GM21717 (cell line): ENCODE data around the gene NAIF1.

Experiments
- ATAC-seq: cut with Tn5 transposase; IDR thresholded peaks from one replicate; pipeline ENCODE4 v1.9.1; 2021; ENCODE audit warnings: mild to moderate bottlenecking, moderate library complexity; ENCODE audit not compliant: unreplicated experiment

Gene NAIF1

GRCh38 chr9:128102861-128103588 is 35.9 kb upstream of the NAIF1 start:
- no peak for ATAC-seq

- no peak for ATAC-seq
These were observed 35.1 kb upstream of the NAIF1 start for GRCh38 chr9:128102196-128102595.

- ATAC-seq = no peak
These were observed 34.6 kb upstream of the NAIF1 start for GRCh38 chr9:128101690-128102089.

- no peak for ATAC-seq
These were observed 34.1 kb upstream of the NAIF1 start for GRCh38 chr9:128101231-128101661.

GRCh38 chr9:128100581-128100980 is 33.5 kb upstream of the NAIF1 start:
- ATAC-seq = no peak

- ATAC-seq = no peak
These were observed 32.9 kb upstream of the NAIF1 start for GRCh38 chr9:128099932-128100491.

GRCh38 chr9:128099231-128099931 is 32.3 kb upstream of the NAIF1 start:
- ATAC-seq = no peak

GRCh38 chr9:128098297-128099230 is 31.4 kb upstream of the NAIF1 start:
- ATAC-seq = no peak

- ATAC-seq = no peak
These were observed 30.6 kb upstream of the NAIF1 start for GRCh38 chr9:128097543-128098296.

GRCh38 chr9:128096616-128097536 is 29.8 kb upstream of the NAIF1 start:
- ATAC-seq = no peak

- no peak for ATAC-seq
These were observed 27.9 kb upstream of the NAIF1 start for GRCh38 chr9:128094950-128095544.

GRCh38 chr9:128094166-128094949 is 27.2 kb upstream of the NAIF1 start:
- peak; percentile 84 for ATAC-seq

GRCh38 chr9:128093011-128093410 is 25.9 kb upstream of the NAIF1 start:
- ATAC-seq = no peak

GRCh38 chr9:128092199-128092977 is 25.3 kb upstream of the NAIF1 start:
- ATAC-seq = no peak

GRCh38 chr9:128091571-128091970 is 24.5 kb upstream of the NAIF1 start:
- no peak for ATAC-seq

- no peak for ATAC-seq
These were observed 24.0 kb upstream of the NAIF1 start for GRCh38 chr9:128091144-128091543.

GRCh38 chr9:128089299-128089698 is 22.2 kb upstream of the NAIF1 start:
- ATAC-seq = no peak
